ENCODE data around the gene SLC66A2. TPM values are rescaled to one million over a fixed set of nuclear protein-coding genes. Genes with fewer than 3 reads are reported as not detected.
"Not testable (repeated sequence)": the region's sequence is repeated elsewhere in the genome, so short reads cannot be mapped to it uniquely, and the experiment has no call there.

The SLC66A2 gene
- 52.9 TPM for total RNA-seq

GRCh38 chr18:79951545-79952455 is at the start of gene SLC66A2:
SLC66A2 (minus strand) TSS chr18:79951653; CDS start chr18:79950926, 727 bp downstream.
- H3K36me3 ChIP-seq = no peaks in the 10 kb centered on the region
- H3K9me3 ChIP-seq = no peaks in the 10 kb centered on the region

DNA sequence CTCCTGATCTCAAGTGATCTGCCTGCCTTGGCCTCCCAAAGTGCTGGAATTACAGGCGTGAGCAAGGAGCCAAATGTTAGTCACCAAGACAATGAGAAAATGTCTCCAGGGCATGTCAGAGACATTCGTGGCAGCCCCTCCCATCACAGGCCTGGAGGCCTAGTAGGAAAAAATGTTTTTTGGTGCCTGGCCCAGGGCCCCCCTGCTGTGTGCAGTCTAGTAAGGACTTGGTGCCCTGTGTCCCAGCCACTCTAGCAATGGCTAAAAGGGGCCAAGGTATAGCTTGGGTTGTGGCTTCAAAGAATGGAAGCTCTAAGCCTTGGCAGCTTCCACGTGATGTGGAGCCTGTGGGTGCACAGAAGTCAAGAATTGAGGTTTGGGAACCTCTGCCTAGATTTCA is 49.4 kb upstream of the SLC66A2 start:
- intact Hi-C loops (cut with DNase I) = no loop called here

More at GRCh38 chr18:79951545-79952455, at the start of gene SLC66A2:
- intact Hi-C loops (cut with DNase I) = loop anchor here (1.0 to 10.0 kb wide), 6 partner anchors 37 to 887 kb away; partner anchors contain the start of genes ADNP2, ATP9B, RBFA and TXNL4A
- Histone ChIP-seq H3K4me3 (peak within 1 kb of the TSS; percentile 98 to 100), H3K27ac (peak within 1 kb of the TSS; percentile 68 to 75), H3K4me1 (peaks cover 11 to 20% of the 10 kb centered on the region in 2 donors), H3K27me3 (no peaks in the 10 kb centered on the region)
- DNase-seq (ENCODE audit: low spot score in 2 of 2) = peak; percentile 68 to 95
- TF ChIP-seq CTCF (IDR thresholded peaks at IDR 0.05) = peak in 1 of 3 experiments; percentile 4

GRCh38 chr18:79999701-80000100 is 48.2 kb upstream of the SLC66A2 start:
- H3K36me3 ChIP-seq; H3K9me3 ChIP-seq; H3K27me3 ChIP-seq; H3K4me1 ChIP-seq; intact Hi-C loops (cut with DNase I); H3K27ac ChIP-seq; DNase-seq (ENCODE audit: low spot score in 2 of 2); H3K4me3 ChIP-seq: not testable (repeated sequence)

More for the DNA sequence above, 49.4 kb upstream of the SLC66A2 start:
- H3K27ac ChIP-seq = no peak overlapping the region
- DNase-seq (ENCODE audit: low spot score in 2 of 2) = no peak
- no peak overlapping the region for H3K4me3 ChIP-seq
- no peaks in the 10 kb centered on the region for H3K27me3 ChIP-seq
- no peaks in the 10 kb centered on the region for H3K4me1 ChIP-seq
- no peak for TF ChIP-seq CTCF (IDR thresholded peaks at IDR 0.05)
- H3K36me3 ChIP-seq = no peaks in the 10 kb centered on the region
- H3K9me3 ChIP-seq = no peaks in the 10 kb centered on the region

- Histone ChIP-seq H3K36me3 (no peaks in the 10 kb centered on the region), H3K4me3 (no peak overlapping the region), H3K27ac (no peak overlapping the region), H3K9me3 (no peaks in the 10 kb centered on the region), H3K4me1 (peaks cover 8 to 9% of the 10 kb centered on the region in 2 donors), H3K27me3 (no peaks in the 10 kb centered on the region)
- intact Hi-C loops (cut with DNase I) = no loop called here
- no peak for TF ChIP-seq CTCF (IDR thresholded peaks at IDR 0.05)
- DNase-seq (ENCODE audit: low spot score in 2 of 2) = no peak
Measured at GRCh38 chr18:79991494-79991893, 40.0 kb upstream of the SLC66A2 start.

- H3K9me3 ChIP-seq = no peaks in the 10 kb centered on the region
- intact Hi-C loops (cut with DNase I) = loop anchor here (2.0 to 10.0 kb wide), 3 partner anchors 114 to 594 kb away; partner anchors contain the start of genes CTDP1 and NFATC1
- H3K4me1 ChIP-seq = peaks cover 8 to 11% of the 10 kb centered on the region in 2 donors
- H3K36me3 ChIP-seq = peaks cover 0 to 8% of the 10 kb centered on the region in 2 donors
- H3K27me3 ChIP-seq = no peaks in the 10 kb centered on the region
- DNase-seq (ENCODE audit: low spot score in 2 of 2) = no peak
- peak overlapping the region; percentile 95 to 97 for H3K27ac ChIP-seq
- no peak for TF ChIP-seq CTCF (IDR thresholded peaks at IDR 0.05)
- H3K4me3 ChIP-seq = peak overlapping the region; percentile 85 to 91
Measured at GRCh38 chr18:79989195-79989497, 37.7 kb upstream of the SLC66A2 start.

All from ascending aorta (tissue), 2 donors.